ENCODE results near the gene LAX1.
"Not testable (repeated sequence)": the region's sequence is repeated elsewhere in the genome, so short reads cannot be mapped to it uniquely, and the experiment has no call there.

Gene LAX1

GRCh38 chr1:203751618-203752361, 13.2 kb upstream of the LAX1 start:
- DNase-seq (ENCODE audit: low spot score in 2 of 2); H3K27ac Mint-ChIP-seq (ENCODE audit: low read depth); H3K4me3 Mint-ChIP-seq: not testable (repeated sequence)

GRCh38 chr1:203754455-203754864, 10.5 kb upstream of the LAX1 start:
- H3K4me1 Mint-ChIP-seq: peaks cover 33% of the 10 kb centered on the region
- DNase-seq (ENCODE audit: low spot score in 2 of 2): no peak
- peak overlapping the region; percentile 90 for H3K27ac Mint-ChIP-seq (ENCODE audit: low read depth)
- no peaks in the 10 kb centered on the region for H3K9me3 Mint-ChIP-seq
- peaks cover 7% of the 10 kb centered on the region for H3K36me3 Mint-ChIP-seq (ENCODE audit: insufficient read depth)
- peak; percentile 30 for ATAC-seq (replicated peaks; ENCODE audit: extremely low read depth, poor library complexity, severe bottlenecking)
- no peaks in the 10 kb centered on the region for H3K27me3 Mint-ChIP-seq
- H3K4me3 Mint-ChIP-seq: peak overlapping the region; percentile 19

More at GRCh38 chr1:203751618-203752361, 13.2 kb upstream of the LAX1 start:
- ATAC-seq (replicated peaks; ENCODE audit: extremely low read depth, poor library complexity, severe bottlenecking); H3K27me3 Mint-ChIP-seq; H3K9me3 Mint-ChIP-seq: not testable (repeated sequence)
- Mint-ChIP-seq H3K36me3 (ENCODE audit: insufficient read depth) (peaks cover 11% of the 10 kb centered on the region), H3K4me1 (peaks cover 31% of the 10 kb centered on the region)

- no peaks in the 10 kb centered on the region for H3K9me3 Mint-ChIP-seq
- peak; percentile 68 for ATAC-seq (replicated peaks; ENCODE audit: extremely low read depth, poor library complexity, severe bottlenecking)
- peak overlapping the region; percentile 21 for H3K4me3 Mint-ChIP-seq
- H3K27me3 Mint-ChIP-seq: no peaks in the 10 kb centered on the region
- H3K36me3 Mint-ChIP-seq (ENCODE audit: insufficient read depth): peaks cover 7% of the 10 kb centered on the region
- peak in 1 of 2 donors; percentile 18 for DNase-seq (ENCODE audit: low spot score in 2 of 2)
- H3K4me1 Mint-ChIP-seq: peaks cover 38% of the 10 kb centered on the region
- peak overlapping the region; percentile 81 for H3K27ac Mint-ChIP-seq (ENCODE audit: low read depth)
These were observed 8.9 kb upstream of the LAX1 start for GRCh38 chr1:203756036-203756435.

- ATAC-seq (replicated peaks; ENCODE audit: extremely low read depth, poor library complexity, severe bottlenecking); H3K4me3 Mint-ChIP-seq; H3K27me3 Mint-ChIP-seq; H3K9me3 Mint-ChIP-seq; DNase-seq (ENCODE audit: low spot score in 2 of 2); H3K27ac Mint-ChIP-seq (ENCODE audit: low read depth); H3K36me3 Mint-ChIP-seq (ENCODE audit: insufficient read depth): not testable (repeated sequence)
- H3K4me1 Mint-ChIP-seq: peaks cover 45% of the 10 kb centered on the region
These were observed 6.2 kb upstream of the LAX1 start for GRCh38 chr1:203758749-203759148.

GRCh38 chr1:203760506-203760905, 4.5 kb upstream of the LAX1 start:
- no peaks in the 10 kb centered on the region for H3K9me3 Mint-ChIP-seq
- peaks cover 17% of the 10 kb centered on the region for H3K36me3 Mint-ChIP-seq (ENCODE audit: insufficient read depth)
- DNase-seq (ENCODE audit: low spot score in 2 of 2): no peak
- no peaks in the 10 kb centered on the region for H3K27me3 Mint-ChIP-seq
- H3K27ac Mint-ChIP-seq (ENCODE audit: low read depth): no peak overlapping the region
- no peak for ATAC-seq (replicated peaks; ENCODE audit: extremely low read depth, poor library complexity, severe bottlenecking)
- H3K4me3 Mint-ChIP-seq: no peak overlapping the region
- H3K4me1 Mint-ChIP-seq: peaks cover 51% of the 10 kb centered on the region

- H3K4me3 Mint-ChIP-seq; H3K9me3 Mint-ChIP-seq; DNase-seq (ENCODE audit: low spot score in 2 of 2); H3K27me3 Mint-ChIP-seq; ATAC-seq (replicated peaks; ENCODE audit: extremely low read depth, poor library complexity, severe bottlenecking); H3K27ac Mint-ChIP-seq (ENCODE audit: low read depth): not testable (repeated sequence)
- Mint-ChIP-seq H3K36me3 (ENCODE audit: insufficient read depth) (peaks cover 12% of the 10 kb centered on the region), H3K4me1 (peaks cover 42% of the 10 kb centered on the region)
These were observed 3.0 kb upstream of the LAX1 start for GRCh38 chr1:203761958-203762357.

GRCh38 chr1:203763505-203763904, 1.5 kb upstream of the LAX1 start:
- peaks cover 18% of the 10 kb centered on the region for H3K36me3 Mint-ChIP-seq (ENCODE audit: insufficient read depth)
- H3K9me3 Mint-ChIP-seq: no peaks in the 10 kb centered on the region
- H3K4me3 Mint-ChIP-seq: peak overlapping the region; percentile 93
- ATAC-seq (replicated peaks; ENCODE audit: extremely low read depth, poor library complexity, severe bottlenecking): no peak
- DNase-seq (ENCODE audit: low spot score in 2 of 2): no peak
- peak overlapping the region; percentile 90 for H3K27ac Mint-ChIP-seq (ENCODE audit: low read depth)
- peaks cover 52% of the 10 kb centered on the region for H3K4me1 Mint-ChIP-seq
- H3K27me3 Mint-ChIP-seq: no peaks in the 10 kb centered on the region

GRCh38 chr1:203764105-203765028, 616 bp upstream of the LAX1 start:
- peak overlapping the region; percentile 93 for H3K4me3 Mint-ChIP-seq
- H3K27me3 Mint-ChIP-seq: no peaks in the 10 kb centered on the region
- DNase-seq (ENCODE audit: low spot score in 2 of 2) (no peak), ATAC-seq (replicated peaks; ENCODE audit: extremely low read depth, poor library complexity, severe bottlenecking) (no peak)
- peak overlapping the region; percentile 90 for H3K27ac Mint-ChIP-seq (ENCODE audit: low read depth)
- peaks cover 61% of the 10 kb centered on the region for H3K4me1 Mint-ChIP-seq
- H3K36me3 Mint-ChIP-seq (ENCODE audit: insufficient read depth): peaks cover 19% of the 10 kb centered on the region
- H3K9me3 Mint-ChIP-seq: no peaks in the 10 kb centered on the region

- no peak for ATAC-seq (replicated peaks; ENCODE audit: extremely low read depth, poor library complexity, severe bottlenecking)
- Mint-ChIP-seq H3K27ac (ENCODE audit: low read depth) (peak overlapping the region; percentile 84), H3K9me3 (no peaks in the 10 kb centered on the region), H3K4me1 (peaks cover 72% of the 10 kb centered on the region), H3K4me3 (peak overlapping the region; percentile 63), H3K36me3 (ENCODE audit: insufficient read depth) (peaks cover 45% of the 10 kb centered on the region), H3K27me3 (no peaks in the 10 kb centered on the region)
- DNase-seq (ENCODE audit: low spot score in 2 of 2): no peak
These were observed 3.3 kb downstream of the LAX1 start for GRCh38 chr1:203768256-203768655.

GRCh38 chr1:203769505-203770343, 4.7 kb downstream of the LAX1 start:
- Mint-ChIP-seq H3K27me3 (no peaks in the 10 kb centered on the region), H3K27ac (ENCODE audit: low read depth) (peak overlapping the region; percentile 84), H3K9me3 (no peaks in the 10 kb centered on the region), H3K4me3 (no peak overlapping the region), H3K4me1 (peaks cover 57% of the 10 kb centered on the region), H3K36me3 (ENCODE audit: insufficient read depth) (peaks cover 54% of the 10 kb centered on the region)
- ATAC-seq (replicated peaks; ENCODE audit: extremely low read depth, poor library complexity, severe bottlenecking) (no peak), DNase-seq (ENCODE audit: low spot score in 2 of 2) (no peak)

GRCh38 chr1:203771901-203772301, 6.9 kb downstream of the LAX1 start:
- peaks cover 52% of the 10 kb centered on the region for H3K4me1 Mint-ChIP-seq
- DNase-seq (ENCODE audit: low spot score in 2 of 2) (no peak), ATAC-seq (replicated peaks; ENCODE audit: extremely low read depth, poor library complexity, severe bottlenecking) (no peak)
- no peaks in the 10 kb centered on the region for H3K27me3 Mint-ChIP-seq
- no peaks in the 10 kb centered on the region for H3K9me3 Mint-ChIP-seq
- peaks cover 59% of the 10 kb centered on the region for H3K36me3 Mint-ChIP-seq (ENCODE audit: insufficient read depth)
- H3K27ac Mint-ChIP-seq (ENCODE audit: low read depth): peak overlapping the region; percentile 84
- H3K4me3 Mint-ChIP-seq: no peak overlapping the region

- H3K27ac Mint-ChIP-seq (ENCODE audit: low read depth): no peak overlapping the region
- H3K36me3 Mint-ChIP-seq (ENCODE audit: insufficient read depth): peaks cover 57% of the 10 kb centered on the region
- no peaks in the 10 kb centered on the region for H3K9me3 Mint-ChIP-seq
- H3K4me3 Mint-ChIP-seq: no peak overlapping the region
- H3K27me3 Mint-ChIP-seq: no peaks in the 10 kb centered on the region
- ATAC-seq (replicated peaks; ENCODE audit: extremely low read depth, poor library complexity, severe bottlenecking) (no peak), DNase-seq (ENCODE audit: low spot score in 2 of 2) (no peak)
- peaks cover 47% of the 10 kb centered on the region for H3K4me1 Mint-ChIP-seq
These were observed 7.9 kb downstream of the LAX1 start for GRCh38 chr1:203772836-203773235.
